ENCODE data around the gene LIPI.
"Not testable (repeated sequence)": the region's sequence is repeated elsewhere in the genome, so short reads cannot be mapped to it uniquely, and the experiment has no call there.

Gene LIPI

DNA sequence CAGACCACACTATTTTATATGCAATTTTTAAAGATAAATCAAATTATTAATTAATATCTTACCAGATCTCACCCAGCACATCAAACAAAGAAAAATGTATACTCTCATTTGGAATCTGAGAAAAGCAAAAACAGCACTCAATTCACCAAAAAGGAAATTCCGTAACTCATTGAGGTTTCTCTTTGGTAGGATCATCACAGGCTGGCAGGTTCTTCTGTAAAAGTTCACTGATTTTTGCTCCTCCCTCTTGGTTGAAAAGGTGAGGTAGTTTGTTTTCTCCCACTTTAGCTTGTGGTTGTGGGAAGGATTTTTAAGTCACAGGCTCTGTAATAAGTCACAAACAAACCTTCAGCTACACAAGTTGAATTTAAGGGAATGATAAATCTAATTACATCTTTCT is at the start of gene LIPI:
TSS of gene LIPI (minus strand) at position 218 of the 400 bp plus-strand sequence. CDS start at position 108, 110 bp downstream.
- DNase-seq: no peak

DNA sequence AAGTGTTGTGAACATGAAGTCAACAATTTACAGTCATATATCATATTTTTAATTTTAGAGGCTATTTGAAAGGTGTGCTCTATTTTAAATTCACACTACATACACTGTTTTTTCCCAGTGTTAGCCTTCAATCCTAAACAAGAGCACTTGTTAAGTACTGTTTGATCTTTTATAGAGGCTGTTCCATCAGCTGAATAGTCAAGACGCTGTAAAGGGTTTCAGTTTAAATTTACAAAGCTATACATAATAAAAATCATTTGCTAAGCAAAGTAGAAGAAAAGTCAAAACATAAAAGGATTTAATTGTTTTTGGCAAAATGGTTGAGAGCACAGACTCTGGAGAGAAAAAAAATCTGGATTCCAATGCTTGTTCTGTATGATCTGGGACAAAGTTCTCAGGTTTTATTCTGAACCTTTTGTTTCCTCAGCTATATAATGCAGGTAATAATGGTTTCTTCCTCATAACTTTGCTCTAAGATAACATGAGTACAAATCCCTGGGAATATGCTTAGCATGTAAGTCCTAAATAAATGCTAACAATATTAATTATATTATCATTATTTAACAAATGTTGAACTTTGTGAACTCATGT is 49.5 kb upstream of the LIPI start:
- no peak for DNase-seq

- DNase-seq: peak in 1 of 56 donors; percentile 49
These were observed 49.0 kb upstream of the LIPI start for GRCh38 chr21:14259747-14260146.

DNA sequence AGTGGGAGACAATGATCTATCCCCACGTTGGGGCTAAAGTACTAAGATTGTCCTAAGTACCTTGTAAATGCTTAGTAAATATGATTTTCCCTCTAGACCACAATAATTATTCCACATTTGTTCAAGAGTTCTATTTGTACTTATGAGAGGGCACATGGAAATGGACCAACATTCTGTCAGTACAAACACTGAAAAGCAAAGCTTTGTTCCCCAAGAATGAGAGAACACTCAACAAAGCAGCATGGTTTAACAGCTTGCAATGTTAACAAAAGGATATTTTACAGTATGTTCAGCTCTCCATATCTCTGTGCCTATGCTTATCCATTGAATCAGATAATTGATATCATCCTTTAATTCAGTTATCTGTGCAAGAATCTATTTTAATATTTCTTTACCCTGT is 40.6 kb upstream of the LIPI start:
- no peak for DNase-seq

- DNase-seq: no peak
These were observed 35.0 kb upstream of the LIPI start for GRCh38 chr21:14245711-14246110.

GRCh38 chr21:14244911-14245310 is 34.2 kb upstream of the LIPI start:
- no peak for DNase-seq

DNA sequence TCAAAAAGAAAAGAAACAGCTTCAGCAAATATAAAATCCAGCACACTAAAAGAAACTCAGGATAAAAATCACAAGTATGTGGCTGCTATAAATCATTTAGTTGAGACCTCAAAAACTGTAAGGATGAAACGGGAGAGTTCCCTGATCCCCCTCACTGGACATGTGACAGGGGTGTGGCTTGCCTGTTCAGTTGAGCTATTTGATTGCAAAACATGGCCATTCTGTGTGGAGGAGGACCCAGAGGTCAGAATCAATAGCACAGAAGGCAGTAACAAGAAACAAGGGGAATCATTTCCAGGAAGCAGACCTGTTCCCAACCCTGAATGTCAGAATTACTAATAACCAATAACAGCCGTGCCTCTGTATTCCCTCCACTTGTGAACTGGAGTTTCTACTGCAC is 33.1 kb upstream of the LIPI start:
- no peak for DNase-seq

DNA sequence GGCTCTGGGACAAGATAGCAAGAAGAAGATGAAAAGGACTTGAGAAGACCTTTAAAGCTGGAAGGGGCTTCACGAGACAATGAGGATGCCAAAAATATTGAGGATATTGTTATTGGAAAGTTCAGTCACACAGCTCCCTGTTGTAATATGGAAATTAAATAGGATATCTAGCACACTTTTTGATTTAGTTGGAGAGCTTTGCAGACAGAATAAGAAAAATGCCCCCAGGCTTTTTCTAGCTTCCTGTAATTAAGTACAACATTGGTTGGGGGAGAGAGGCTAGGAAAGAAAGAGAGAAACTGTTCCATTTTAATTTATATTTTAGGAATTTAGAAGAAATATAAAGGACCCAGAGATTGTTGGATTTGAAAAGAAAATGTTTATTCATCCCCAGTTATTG is 32.7 kb upstream of the LIPI start:
- no peak for DNase-seq

- DNase-seq: no peak
These were observed 30.5 kb upstream of the LIPI start for GRCh38 chr21:14241297-14241696.

GRCh38 chr21:14239281-14239680 is 28.5 kb upstream of the LIPI start:
- no peak for DNase-seq

- DNase-seq: no peak
These were observed 25.4 kb upstream of the LIPI start for GRCh38 chr21:14236180-14236579.

- no peak for DNase-seq
These were observed 24.3 kb upstream of the LIPI start for GRCh38 chr21:14235101-14235500.

DNA sequence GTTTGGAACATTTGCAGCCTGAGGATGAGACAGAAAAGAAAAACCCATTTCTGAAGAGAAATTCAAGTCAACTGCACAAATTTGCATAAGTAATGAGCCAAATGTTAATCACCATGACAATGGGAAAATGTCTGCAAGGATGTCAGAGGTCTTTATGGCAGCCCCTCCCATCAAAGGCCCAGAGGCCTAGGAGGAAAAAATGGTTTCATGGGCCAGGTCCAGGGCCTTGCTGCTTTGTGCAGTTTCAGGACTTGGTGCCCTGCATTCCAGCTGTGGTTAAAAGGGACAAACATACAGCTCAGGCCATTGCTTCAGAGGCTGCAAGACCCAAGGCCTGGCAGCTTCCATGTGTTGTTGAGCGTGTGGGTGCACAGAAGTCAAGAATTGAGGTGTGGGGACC is 18.6 kb upstream of the LIPI start:
- DNase-seq: no peak

DNA sequence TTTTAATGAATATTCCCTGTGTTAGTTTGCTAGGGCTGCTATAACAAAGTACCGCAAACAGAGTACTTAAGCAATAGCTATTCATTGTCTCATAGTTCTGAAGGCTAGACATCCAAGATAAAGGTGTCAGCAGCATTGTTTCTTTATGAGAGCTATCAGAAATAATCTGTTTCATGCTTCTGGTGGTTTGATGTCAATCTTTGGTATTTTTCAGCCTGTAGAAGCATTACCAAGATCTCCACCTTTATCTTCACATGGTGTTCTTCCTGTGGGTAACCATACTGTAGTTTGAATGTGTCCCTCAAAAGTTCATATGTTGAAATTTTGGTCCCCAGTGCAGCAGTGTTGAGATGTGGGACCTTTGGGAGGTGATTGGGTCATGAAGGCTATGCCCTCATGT is 12.6 kb upstream of the LIPI start:
- no peak for DNase-seq

- peak in 50 of 56 donors; percentile 2 to 72 (median 39) for DNase-seq
These were observed 5.4 kb upstream of the LIPI start, which contains the start of gene RBM11 for GRCh38 chr21:14215971-14216641. Gene RBM11 (plus strand): TSS chr21:14216157. CDS start chr21:14216187, 30 bp downstream.

- no peak for DNase-seq
These were observed 2.4 kb upstream of the LIPI start for GRCh38 chr21:14213164-14213563.

DNA sequence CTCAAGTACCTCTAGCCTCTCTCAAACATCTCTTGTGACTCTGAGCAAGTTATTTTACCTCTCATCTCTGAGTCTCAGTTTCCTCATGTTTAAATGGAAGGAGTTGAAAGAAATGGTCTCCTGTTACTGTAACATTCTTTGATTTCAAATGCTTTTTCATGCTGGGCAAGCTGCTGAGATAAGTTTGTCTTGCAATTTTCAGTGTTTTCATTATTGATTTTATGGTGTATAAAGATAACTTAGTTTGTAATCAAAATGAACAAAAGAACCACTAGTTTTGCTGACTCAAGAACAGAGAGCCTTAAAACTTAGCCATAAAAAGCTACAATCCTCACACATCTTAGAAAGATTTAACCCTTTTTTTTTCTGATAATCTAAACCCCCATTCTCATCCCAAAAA is 4.5 kb downstream of the LIPI start:
- DNase-seq: no peak

- not testable (repeated sequence) for DNase-seq
These were observed 44.1 kb downstream of the LIPI start for GRCh38 chr21:14166463-14167223.

DNA sequence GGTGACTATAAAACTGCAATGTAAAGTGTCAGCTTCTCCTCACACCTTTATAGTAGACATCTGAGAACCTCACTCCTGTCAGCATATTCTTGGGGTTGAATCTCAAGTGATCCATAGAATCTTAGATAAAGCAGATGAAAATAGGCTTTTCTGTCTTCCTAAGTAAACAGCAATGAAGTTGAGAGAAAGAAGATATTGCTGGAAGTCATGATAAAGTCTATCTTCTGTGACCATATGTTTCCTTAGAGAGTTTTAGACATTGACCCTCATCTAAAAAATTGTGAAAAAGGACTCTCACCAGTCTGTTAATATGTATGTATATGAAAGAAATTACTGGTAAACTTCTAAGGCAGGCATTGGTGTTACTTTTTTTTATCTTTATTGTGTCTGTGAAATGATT is 66.8 kb downstream of the LIPI start:
- DNase-seq: no peak

DNA sequence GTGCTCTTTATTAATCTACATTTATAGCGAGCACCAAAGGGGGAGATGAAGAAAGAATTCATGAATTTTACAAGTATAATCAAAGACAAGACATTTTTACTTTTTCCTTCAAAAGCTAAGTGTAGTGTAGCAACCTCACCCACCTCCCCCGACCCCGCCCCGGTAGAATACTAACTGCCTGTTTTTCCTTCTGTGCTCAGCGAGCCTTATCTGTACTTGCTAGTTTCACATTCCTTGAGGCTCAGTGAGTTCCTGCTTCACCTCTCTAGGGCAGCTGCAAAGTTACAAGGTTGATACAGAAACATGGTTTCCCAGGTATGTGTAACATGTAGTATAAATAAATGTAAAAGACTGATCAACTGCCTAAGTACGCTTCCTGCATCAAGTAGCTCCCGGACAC is 86.5 kb downstream of the LIPI start:
- DNase-seq: no peak

GRCh38 chr21:14121719-14122118 is 89.0 kb downstream of the LIPI start:
- DNase-seq: no peak

- DNase-seq: peak in 23 of 56 donors; percentile 1 to 67 (median 16)
These were observed 90.5 kb downstream of the LIPI start for GRCh38 chr21:14120091-14120734.

Measured in amygdala (tissue), 56 donors.